GM23338 (cell line): Measurements from ENCODE around the gene SFMBT2. TPM values are rescaled to one million over a fixed set of nuclear protein-coding genes. Genes with fewer than 3 reads are reported as not detected.

ENCODE experiments used
- ATAC-seq: fragments of 200-7000 bp; cut with Tn5 transposase; 3 replicates; pipeline ENCODE4 v1.9.1; 2020
- DNase-seq: peaks from one replicate; pipeline ENCODE4 v3.0.0-alpha.2; 2015; ENCODE audit warnings: low spot score
- H2AFZ ChIP-seq: fragments of 200-600 bp; sonication (generic); 2 replicates; pipeline ENCODE4 v1.8.0; 2016; ENCODE audit warnings: antibody characterized with exemption, mild to moderate bottlenecking, moderate library complexity
- H3F3A ChIP-seq: fragments of 200-600 bp; sonication (generic); replicated peaks from 2 replicates; pipeline ENCODE4 v1.8.0; 2017; ENCODE audit warnings: antibody characterized with exemption, mixed run types, low read depth
- H3K27ac ChIP-seq: fragments of 200-600 bp; sonication (generic); 2 replicates; pipeline ENCODE4 v1.6.1; 2016; ENCODE audit warnings: low read depth
- H3K27me3 ChIP-seq: fragments of 200-600 bp; sonication (generic); 2 replicates; pipeline ENCODE4 v1.8.0; 2016; ENCODE audit warnings: mild to moderate bottlenecking, mixed run types, moderate library complexity; ENCODE audit not compliant: insufficient read depth
- H3K36me3 ChIP-seq: fragments of 200-600 bp; sonication (generic); 2 replicates; pipeline ENCODE4 v1.8.0; 2016; ENCODE audit warnings: mild to moderate bottlenecking; ENCODE audit not compliant: insufficient read depth
- H3K4me1 ChIP-seq: fragments of 200-600 bp; sonication (generic); 2 replicates; pipeline ENCODE4 v1.8.0; 2016; ENCODE audit warnings: mild to moderate bottlenecking, moderate library complexity; ENCODE audit not compliant: insufficient read depth
- H3K4me2 ChIP-seq: fragments of 200-600 bp; sonication (generic); 2 replicates; pipeline ENCODE4 v1.7.1; 2017; ENCODE audit warnings: mixed run types
- H3K4me3 ChIP-seq: fragments of 200-600 bp; sonication (generic); 2 replicates; pipeline ENCODE4 v1.6.1; 2016; ENCODE audit warnings: mixed run types
- H3K79me2 ChIP-seq: fragments of 200-600 bp; sonication (generic); replicated peaks from 2 replicates; pipeline ENCODE4 v1.8.0; 2017; ENCODE audit warnings: mild to moderate bottlenecking; ENCODE audit not compliant: insufficient read depth
- H3K9me2 ChIP-seq: fragments of 200-600 bp; sonication (generic); 2 replicates; pipeline ENCODE4 v1.8.0; 2017; ENCODE audit not compliant: insufficient read depth
- H4K20me1 ChIP-seq: fragments of 200-600 bp; sonication (generic); replicated peaks from 2 replicates; pipeline ENCODE4 v1.8.0; 2017; ENCODE audit warnings: mild to moderate bottlenecking; ENCODE audit not compliant: insufficient read depth
- H3K27ac Mint-ChIP-seq: 2 replicates; pipeline ENCODE4 v1.8.0; 2020; ENCODE audit warnings: inconsistent platforms, mild to moderate bottlenecking, moderate library complexity, mixed read lengths
- H3K27me3 Mint-ChIP-seq: 3 replicates; pipeline ENCODE4 v1.8.0; 2022; ENCODE audit warnings: low read depth, mild to moderate bottlenecking, moderate library complexity, mixed read lengths, inconsistent platforms; ENCODE audit not compliant: insufficient read depth, poor library complexity
- H3K36me3 Mint-ChIP-seq: 3 replicates; pipeline ENCODE4 v1.8.0; 2021; ENCODE audit warnings: low read depth, mild to moderate bottlenecking, inconsistent platforms, moderate library complexity, mixed read lengths
- H3K4me1 Mint-ChIP-seq: 3 replicates; pipeline ENCODE4 v1.8.0; 2020; ENCODE audit warnings: mild to moderate bottlenecking, inconsistent platforms, mixed read lengths
- H3K4me3 Mint-ChIP-seq: 3 replicates; pipeline ENCODE4 v1.8.0; 2021; ENCODE audit warnings: moderate library complexity, mild to moderate bottlenecking, inconsistent platforms, mixed read lengths
- H3K9me3 Mint-ChIP-seq: 3 replicates; pipeline ENCODE4 v1.8.0; 2020; ENCODE audit warnings: moderate library complexity, mild to moderate bottlenecking, inconsistent platforms, mixed read lengths
- CREB1 ChIP-seq: fragments of 250-450 bp; sonication (Bioruptor Pico); IDR thresholded peaks from 2 replicates; pipeline ENCODE4 v1.5.0; 2020; ENCODE audit warnings: low read depth, mild to moderate bottlenecking, moderate library complexity
- CTCF ChIP-seq, 2 experiments: fragments of 200-600 bp in 1 of 2; sonication (generic) in 1 of 2; conservative IDR thresholded peaks; 2 replicates each; pipeline versions ENCODE4 v1.5.1 to v1.6.1; 2016 to 2017; ENCODE audit warnings: antibody characterized with exemption in 2 of 2, low read depth in 2 of 2, mild to moderate bottlenecking in 2 of 2, moderate library complexity in 1 of 2
- ETS1 ChIP-seq: IDR thresholded peaks from 2 replicates; pipeline ENCODE4 v1.6.1; 2016; ENCODE audit warnings: antibody characterized with exemption
- EZH2 ChIP-seq: fragments of 200-600 bp; sonication (generic); IDR thresholded peaks from one replicate; pipeline ENCODE4 v1.8.0; 2017; ENCODE audit warnings: antibody characterized with exemption, mild to moderate bottlenecking, low read depth; ENCODE audit not compliant: unreplicated experiment
- JUNB ChIP-seq: IDR thresholded peaks from one replicate; pipeline ENCODE4 v1.6.1; 2016; ENCODE audit warnings: antibody characterized with exemption; ENCODE audit not compliant: unreplicated experiment
- NANOG ChIP-seq: IDR thresholded peaks from 2 replicates; pipeline ENCODE4 v1.6.1; 2016; ENCODE audit warnings: antibody characterized with exemption, borderline replicate concordance
- POLR2AphosphoS5 ChIP-seq: IDR thresholded peaks from 2 replicates; pipeline ENCODE4 v1.6.1; 2016; ENCODE audit warnings: antibody characterized with exemption, low read depth
- REST ChIP-seq: IDR thresholded peaks from one replicate; pipeline ENCODE4 v1.6.1; 2018; ENCODE audit warnings: antibody characterized with exemption; ENCODE audit not compliant: unreplicated experiment
- ZNF114 ChIP-seq: fragments of 250-450 bp; sonication (Bioruptor Pico); IDR thresholded peaks from 2 replicates; pipeline ENCODE4 v1.5.0; 2020; ENCODE audit warnings: mild to moderate bottlenecking, moderate library complexity
- ZNF462 ChIP-seq: fragments of 250-450 bp; sonication (Bioruptor Pico); IDR thresholded peaks from 2 replicates; pipeline ENCODE4 v1.5.0; 2020; ENCODE audit warnings: mild to moderate bottlenecking, moderate library complexity
- polyA plus RNA-seq: library from polyadenylated mRNA; unstranded; fragments of >200 nt; fragmentation: Nextera tagmentation; extraction: Ambion mirVana; gene quantifications from 2 replicates; pipeline ENCODE4 v1.2.1, GENCODE V29; 2016
- total RNA-seq: library from RNA; depleted of rRNA; stranded (reverse); fragments of >200 nt; shearing (Covaris generic); gene quantifications from 2 replicates; pipeline ENCODE4 v1.2.3, GENCODE V29; 2014

The SFMBT2 gene
- total and polyA plus RNA-seq, 2 experiments from 2014 or later, result 2.7 to 6.7 TPM

- Mint-ChIP-seq H3K27ac (no peak overlapping the region), H3K4me1 (peaks cover 20% of the 10 kb centered on the region), H3K36me3 (peaks cover 3% of the 10 kb centered on the region; the same call in 1 of the 3 replicates), H3K27me3 (no peaks in the 10 kb centered on the region), H3K9me3 (0 out of 3 replicates have a peak, but pooled peaks cover 5% of the 10 kb centered on the region), H3K4me3 (no peak overlapping the region)
- ATAC-seq (no peak), DNase-seq (no peak)
- Histone ChIP-seq H3K9me2 (0 out of 2 replicates have a peak, but pooled peaks cover 4% of the 10 kb centered on the region), H3K79me2 (no peaks in the 10 kb centered on the region), H3K27ac (no peak overlapping the region), H3K27me3 (no peaks in the 10 kb centered on the region), H3F3A (no peaks in the 10 kb centered on the region), H4K20me1 (0 out of 2 replicates have a peak, but pooled peaks cover 4% of the 10 kb centered on the region), H3K36me3 (no peaks in the 10 kb centered on the region), H2AFZ (no peak overlapping the region), H3K4me1 (peaks cover 15% of the 10 kb centered on the region), H3K4me2 (no peak overlapping the region), H3K4me3 (no peak overlapping the region)
- TF ChIP-seq ETS1, result no peak
- no peak for TF ChIP-seq CREB1
- no peak for TF ChIP-seq ZNF462
- TF ChIP-seq EZH2, result no peak
- TF ChIP-seq JUNB, result no peak
- TF ChIP-seq POLR2AphosphoS5, result no peak
- TF ChIP-seq CTCF (conservative IDR thresholded peaks at IDR 0.05; ENCODE audit: low read depth in 2 of 2), result no peak
- no peak for TF ChIP-seq REST
- no peak for TF ChIP-seq ZNF114 (CRISPR knock-in tag)
- no peak for TF ChIP-seq NANOG
Measured at GRCh38 chr10:7304110-7304509, 106.7 kb downstream of the SFMBT2 start.
